ENCODE data around the gene FZD10.

The FZD10 gene

GRCh38 chr12:130162267-130162666 lies at the start of gene FZD10:
TSS of gene FZD10 (plus strand) at chr12:130162464. CDS start at chr12:130162943, 479 bp downstream.
- peak; percentile 11 for DNase-seq

- no peak for DNase-seq
These were observed 47.3 kb upstream of the FZD10 start for GRCh38 chr12:130114952-130115351.

- DNase-seq: no peak
These were observed 46.6 kb upstream of the FZD10 start for GRCh38 chr12:130115646-130116045.

- no peak for DNase-seq
These were observed 45.5 kb upstream of the FZD10 start for GRCh38 chr12:130116791-130117190.

GRCh38 chr12:130117233-130117632 lies 45.0 kb upstream of the FZD10 start:
- DNase-seq: no peak

- DNase-seq: no peak
These were observed 44.6 kb upstream of the FZD10 start for GRCh38 chr12:130117701-130118100.

GRCh38 chr12:130118181-130118580 lies 44.1 kb upstream of the FZD10 start:
- no peak for DNase-seq

- no peak for DNase-seq
These were observed 42.9 kb upstream of the FZD10 start for GRCh38 chr12:130119241-130119861.

- DNase-seq: no peak
These were observed 42.1 kb upstream of the FZD10 start for GRCh38 chr12:130120012-130120805.

- DNase-seq: no peak
These were observed 40.9 kb upstream of the FZD10 start for GRCh38 chr12:130121226-130122000.

GRCh38 chr12:130122356-130122755 lies 39.9 kb upstream of the FZD10 start:
- no peak for DNase-seq

GRCh38 chr12:130124106-130124505 lies 38.2 kb upstream of the FZD10 start:
- DNase-seq: no peak

GRCh38 chr12:130124605-130125244 lies 37.5 kb upstream of the FZD10 start:
- DNase-seq: no peak

GRCh38 chr12:130126023-130126432 lies 36.2 kb upstream of the FZD10 start:
- no peak for DNase-seq

- DNase-seq: no peak
These were observed 34.7 kb upstream of the FZD10 start for GRCh38 chr12:130127532-130127911.

GRCh38 chr12:130127912-130128789 lies 34.1 kb upstream of the FZD10 start:
- DNase-seq: no peak

- no peak for DNase-seq
These were observed 33.2 kb upstream of the FZD10 start for GRCh38 chr12:130128790-130129735.

GRCh38 chr12:130130346-130130745 lies 31.9 kb upstream of the FZD10 start:
- no peak for DNase-seq

GRCh38 chr12:130131025-130131424 lies 31.2 kb upstream of the FZD10 start:
- DNase-seq: no peak

GRCh38 chr12:130131801-130132200 lies 30.5 kb upstream of the FZD10 start:
- no peak for DNase-seq
